Lower leg skin (tissue), 4 donors: ENCODE measurements around the gene TDRD7. TPM values are rescaled to one million over a fixed set of nuclear protein-coding genes. Genes with fewer than 3 reads are reported as not detected.

ENCODE experiments used
- DNase-seq, 2 donors: peaks; one replicate each; pipeline ENCODE4 v3.0.0-alpha.2; 2019; ENCODE audit warnings: low spot score in 2 of 2
- H3K4me3 ChIP-seq: fragments of 200-600 bp; sonication (generic); 2 replicates; pipeline ENCODE4 v1.5.1; 2017; ENCODE audit warnings: mild to moderate bottlenecking, low read depth; ENCODE audit not compliant: poor library complexity, severe bottlenecking
- POLR2A ChIP-seq, 2 donors: fragments of 450-650 bp; IDR thresholded peaks; one replicate each; pipeline ENCODE4 v1.6.1; 2016 to 2017; ENCODE audit warnings: antibody characterized with exemption in 2 of 2, mild to moderate bottlenecking in 1 of 2, moderate library complexity in 1 of 2
- WGBS, 2 donors: methylation state at CpG; one replicate each; pipeline ENCODE4 v1.1.5; 2018; 5-methylcytosine and 5-hydroxymethylcytosine counted together
- intact Hi-C: fragments of 100-400 bp; cut with DNase I; formaldehyde crosslinking; loops from one replicate; pipeline ENCODE4 v1.15.0; 2023; ENCODE audit warnings: low total_unique reads
- total RNA-seq, 4 donors: library from RNA; depleted of rRNA; stranded (reverse); fragments of >200 nt; gene quantifications; one replicate each; pipeline ENCODE4 v1.1.0, GENCODE V29; 2016
- TF ChIP-seq, protein P1 (sequence below), 3 donors: fragments of 450-650 bp; IDR thresholded peaks; one replicate each; pipeline ENCODE4 v1.5.1; 2016; ENCODE audit warnings: antibody characterized with exemption in 3 of 3, mild to moderate bottlenecking in 3 of 3, moderate library complexity in 2 of 3

Gene TDRD7
- total RNA-seq, 4 donors from 2014 or later: 3.6 to 8.2 (median 6.4) TPM

DNA sequence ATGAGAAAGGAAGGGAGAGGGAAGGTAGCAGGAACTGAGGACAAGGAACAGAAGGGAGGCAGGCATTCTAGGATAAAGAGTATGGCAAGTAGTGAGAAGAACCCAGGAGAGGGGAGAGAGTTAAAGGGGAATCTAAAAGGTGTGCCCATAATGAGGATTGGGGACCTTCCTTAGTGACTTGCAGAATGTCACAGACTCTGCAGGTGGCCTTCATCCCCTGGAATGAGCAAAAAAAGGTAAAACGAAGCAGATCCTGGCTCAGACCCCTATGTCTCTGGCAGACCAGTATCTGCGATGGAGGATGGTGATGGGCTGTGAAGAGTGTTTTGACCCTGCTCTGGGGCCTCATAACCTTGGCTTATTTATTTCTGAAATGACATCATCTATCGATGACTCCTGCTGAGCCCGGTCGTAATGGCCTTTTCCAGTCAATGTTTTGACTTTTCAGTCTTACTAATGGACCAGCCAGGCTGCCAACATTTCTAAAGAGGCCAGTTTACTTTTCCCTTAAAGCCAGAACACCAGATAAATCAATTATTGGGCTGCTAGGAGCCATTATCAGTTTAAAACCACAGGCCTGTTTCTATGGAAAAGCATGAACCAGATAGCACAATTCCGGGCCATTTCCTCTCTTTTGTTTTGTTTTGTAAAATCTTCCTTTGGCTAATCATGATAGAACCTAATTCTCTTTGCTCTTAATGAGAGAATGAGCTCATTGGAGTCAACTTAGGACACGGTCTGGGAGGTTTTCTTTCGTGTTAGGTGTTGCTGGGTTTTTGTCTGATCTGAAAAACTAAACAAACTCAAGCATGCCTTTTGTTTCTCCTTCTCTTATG is 92.7 kb downstream of the TDRD7 start:
- WGBS, 2 donors: 63 to 69% methylated on average over 8 of the region's 8 CpGs

DNA sequence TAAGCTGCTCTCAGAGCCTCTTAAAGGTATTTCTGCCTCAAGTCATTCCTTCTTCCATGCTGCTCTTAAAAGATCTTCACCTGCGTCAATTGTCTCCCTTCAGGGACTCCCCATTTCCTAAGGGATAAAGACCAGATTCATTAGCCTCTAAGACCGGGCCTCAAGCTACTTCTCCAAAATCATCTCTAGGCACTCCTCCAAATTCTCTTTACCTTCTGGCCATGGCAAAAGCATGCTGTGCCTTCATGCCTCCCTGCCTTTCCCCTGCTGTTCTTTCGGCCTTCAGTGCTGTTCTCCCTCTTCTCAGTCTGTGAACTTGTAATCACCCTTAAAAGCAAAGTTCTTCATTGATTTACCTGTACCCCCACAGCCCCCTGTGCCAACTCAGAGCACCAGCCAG is 93.9 kb downstream of the TDRD7 start:
- intact Hi-C loops: no loop called here
- 90 to 93% methylated on average over 3 of the region's 3 CpGs for WGBS, 2 donors
- H3K4me3 ChIP-seq: no peak overlapping the region
- TF ChIP-seq, protein P1, sequence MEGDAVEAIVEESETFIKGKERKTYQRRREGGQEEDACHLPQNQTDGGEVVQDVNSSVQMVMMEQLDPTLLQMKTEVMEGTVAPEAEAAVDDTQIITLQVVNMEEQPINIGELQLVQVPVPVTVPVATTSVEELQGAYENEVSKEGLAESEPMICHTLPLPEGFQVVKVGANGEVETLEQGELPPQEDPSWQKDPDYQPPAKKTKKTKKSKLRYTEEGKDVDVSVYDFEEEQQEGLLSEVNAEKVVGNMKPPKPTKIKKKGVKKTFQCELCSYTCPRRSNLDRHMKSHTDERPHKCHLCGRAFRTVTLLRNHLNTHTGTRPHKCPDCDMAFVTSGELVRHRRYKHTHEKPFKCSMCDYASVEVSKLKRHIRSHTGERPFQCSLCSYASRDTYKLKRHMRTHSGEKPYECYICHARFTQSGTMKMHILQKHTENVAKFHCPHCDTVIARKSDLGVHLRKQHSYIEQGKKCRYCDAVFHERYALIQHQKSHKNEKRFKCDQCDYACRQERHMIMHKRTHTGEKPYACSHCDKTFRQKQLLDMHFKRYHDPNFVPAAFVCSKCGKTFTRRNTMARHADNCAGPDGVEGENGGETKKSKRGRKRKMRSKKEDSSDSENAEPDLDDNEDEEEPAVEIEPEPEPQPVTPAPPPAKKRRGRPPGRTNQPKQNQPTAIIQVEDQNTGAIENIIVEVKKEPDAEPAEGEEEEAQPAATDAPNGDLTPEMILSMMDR (IDR thresholded peaks at IDR 0.05): no peak
- no peak for TF ChIP-seq POLR2A (IDR thresholded peaks at IDR 0.05)
- no peak for DNase-seq

More for the DNA sequence above, 92.7 kb downstream of the TDRD7 start:
- intact Hi-C loops: no loop called here
- no peak for DNase-seq
- TF ChIP-seq, protein P1 (IDR thresholded peaks at IDR 0.05): no peak
- TF ChIP-seq POLR2A (IDR thresholded peaks at IDR 0.05): no peak
- H3K4me3 ChIP-seq: no peak overlapping the region

DNA sequence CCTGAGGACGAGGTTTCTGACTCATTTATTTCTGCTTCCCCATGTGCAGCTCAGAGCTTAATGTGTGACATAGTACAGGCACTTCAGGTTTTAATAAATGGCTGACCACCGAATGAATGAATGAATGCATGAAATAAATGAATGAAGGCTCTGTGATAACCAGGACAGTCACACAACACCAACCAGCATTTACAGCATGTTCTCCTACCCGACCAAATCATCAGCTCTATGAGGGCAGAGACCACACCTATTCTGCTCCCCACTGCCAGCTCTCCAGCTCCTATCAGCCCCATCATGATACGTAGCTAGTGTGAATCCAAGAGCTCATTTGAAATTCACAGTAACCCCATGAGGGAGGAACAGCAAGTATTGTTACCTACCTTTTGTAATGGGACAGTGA is 94.4 kb downstream of the TDRD7 start:
- WGBS, 2 donors: 73 to 77% methylated on average over 4 of the region's 4 CpGs
- intact Hi-C loops: no loop called here
- no peak overlapping the region for H3K4me3 ChIP-seq
- TF ChIP-seq, protein P1 (IDR thresholded peaks at IDR 0.05): no peak
- no peak for TF ChIP-seq POLR2A (IDR thresholded peaks at IDR 0.05)
- DNase-seq: no peak

DNA sequence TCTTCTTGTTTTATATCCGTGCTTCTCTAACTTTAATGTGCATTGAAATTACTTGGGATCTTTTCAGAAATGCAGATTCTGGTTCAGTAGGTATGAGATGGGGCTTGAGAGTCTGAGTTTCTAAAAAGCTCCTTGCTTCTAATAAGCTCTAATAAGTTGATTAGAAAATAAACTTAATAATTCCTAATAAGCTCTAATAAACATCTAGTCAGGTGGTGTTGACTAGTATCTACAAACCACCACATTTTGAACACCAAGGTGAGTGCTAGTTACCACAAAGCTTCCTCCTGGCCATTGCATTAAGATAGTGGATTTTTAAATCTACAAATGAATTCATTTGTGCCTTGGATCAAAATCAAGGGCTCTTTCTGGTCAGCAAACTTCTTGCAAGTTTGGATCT is 94.9 kb downstream of the TDRD7 start:
- TF ChIP-seq POLR2A (IDR thresholded peaks at IDR 0.05): no peak
- TF ChIP-seq, protein P1 (IDR thresholded peaks at IDR 0.05): no peak
- no peak overlapping the region for H3K4me3 ChIP-seq
- no peak for DNase-seq
- intact Hi-C loops: no loop called here
- 90 to 92% methylated on average over 1 of the region's 1 CpG for WGBS, 2 donors

DNA sequence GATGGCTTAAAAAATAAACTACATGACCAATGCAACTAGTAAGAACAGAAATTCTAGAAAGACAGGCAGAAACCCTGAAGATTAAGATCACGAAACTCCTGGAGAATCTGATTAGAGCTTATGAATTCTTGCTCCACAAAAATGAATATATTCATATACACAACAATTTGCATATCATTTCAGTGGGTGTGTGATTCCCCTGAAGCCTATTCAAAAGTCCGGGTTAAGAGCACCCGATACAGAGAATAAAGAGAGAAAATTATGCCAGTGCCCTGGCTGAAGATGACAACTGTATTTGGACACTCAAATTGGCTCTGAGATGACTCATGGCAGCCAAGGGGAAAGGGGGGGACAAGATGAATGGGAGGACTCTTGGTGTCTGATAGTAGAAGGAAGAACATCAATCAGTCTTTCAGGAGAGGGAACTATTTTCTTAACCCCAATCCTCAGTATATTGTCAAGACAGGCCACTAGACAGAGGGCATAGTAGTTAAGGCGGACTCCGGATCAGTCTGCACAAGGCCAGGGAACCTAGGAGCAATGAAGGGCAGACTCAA is 95.6 kb downstream of the TDRD7 start:
- intact Hi-C loops: no loop called here
- TF ChIP-seq, protein P1 (IDR thresholded peaks at IDR 0.05): no peak
- TF ChIP-seq POLR2A (IDR thresholded peaks at IDR 0.05): no peak
- DNase-seq: no peak
- H3K4me3 ChIP-seq: no peak overlapping the region
- WGBS, 2 donors: 80 to 84% methylated on average over 5 of the region's 5 CpGs
